Measurements from ENCODE around the gene B2M.
"Not testable (repeated sequence)": the region's sequence is repeated elsewhere in the genome, so short reads cannot be mapped to it uniquely, and the experiment has no call there.

Gene B2M

GRCh38 chr15:44675911-44676310, 35.4 kb upstream of the B2M start:
- H3K4me3 ChIP-seq (ENCODE audit: low read length in 2 of 2), result no peak overlapping the region
- no peaks in the 10 kb centered on the region for H3K4me1 ChIP-seq (ENCODE audit: control insufficient read depth, insufficient read depth, low read length)
- H3K9me3 ChIP-seq (ENCODE audit: control insufficient read depth in 2 of 2, low read length in 2 of 2), result no peaks in the 10 kb centered on the region
- no peaks in the 10 kb centered on the region for H3K36me3 ChIP-seq (ENCODE audit: control insufficient read depth in 2 of 2, insufficient read depth in 2 of 2, low read length in 2 of 2)
- H3K9ac ChIP-seq (ENCODE audit: low read length in 2 of 2), result no peak overlapping the region
- no peak overlapping the region for H3K27ac ChIP-seq (ENCODE audit: low read length)
- no peaks in the 10 kb centered on the region for H3K27me3 ChIP-seq (ENCODE audit: control insufficient read depth in 1 of 2, insufficient read depth in 2 of 2, low read length in 2 of 2)

DNA sequence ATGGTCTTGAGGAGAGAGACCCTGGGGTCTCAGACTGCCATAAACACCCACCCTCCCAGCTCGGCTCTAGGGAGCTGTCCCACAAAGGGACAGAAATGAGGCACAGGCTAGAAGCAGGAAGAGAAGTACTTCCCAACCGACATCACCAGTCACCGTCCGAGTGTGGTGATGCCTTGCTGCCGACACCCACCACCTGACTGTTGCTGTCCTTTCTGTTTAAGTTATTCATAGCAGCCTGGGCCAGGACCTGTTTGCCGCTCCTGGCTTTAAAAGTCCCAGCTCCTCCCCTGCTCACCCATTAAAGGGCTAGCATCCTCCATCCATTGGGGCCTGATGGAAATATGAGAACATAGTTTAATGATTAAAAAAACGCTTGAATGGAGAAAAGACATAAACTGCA, 34.6 kb upstream of the B2M start:
- H3K4me3 ChIP-seq (ENCODE audit: low read length in 2 of 2), result no peak overlapping the region
- no peak overlapping the region for H3K27ac ChIP-seq (ENCODE audit: low read length)
- H3K9ac ChIP-seq (ENCODE audit: low read length in 2 of 2), result no peak overlapping the region
- H3K27me3 ChIP-seq (ENCODE audit: control insufficient read depth in 1 of 2, insufficient read depth in 2 of 2, low read length in 2 of 2), result no peaks in the 10 kb centered on the region
- no peaks in the 10 kb centered on the region for H3K4me1 ChIP-seq (ENCODE audit: control insufficient read depth, insufficient read depth, low read length)
- H3K36me3 ChIP-seq (ENCODE audit: control insufficient read depth in 2 of 2, insufficient read depth in 2 of 2, low read length in 2 of 2), result no peaks in the 10 kb centered on the region
- no peaks in the 10 kb centered on the region for H3K9me3 ChIP-seq (ENCODE audit: control insufficient read depth in 2 of 2, low read length in 2 of 2)

DNA sequence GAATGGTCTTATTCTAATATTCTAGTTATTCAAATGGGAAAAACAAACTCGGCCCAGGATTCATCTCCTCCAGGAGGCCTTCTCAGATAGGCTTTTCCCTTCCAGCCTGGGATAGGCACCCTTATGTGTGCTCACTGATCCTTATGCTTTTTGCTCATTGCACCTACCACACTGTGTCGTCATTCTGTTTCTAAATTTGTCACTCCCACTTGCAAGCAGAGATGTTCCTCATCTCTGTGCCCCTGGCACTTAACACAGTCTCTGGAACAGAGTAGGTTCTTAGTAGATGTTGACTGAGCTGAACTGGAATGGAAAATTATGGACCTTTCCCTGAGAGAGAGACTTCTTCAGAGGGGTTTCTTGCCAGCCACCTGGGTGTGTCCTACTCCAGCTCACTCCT, 29.1 kb upstream of the B2M start:
- Histone ChIP-seq H3K36me3 (ENCODE audit: control insufficient read depth in 2 of 2, insufficient read depth in 2 of 2, low read length in 2 of 2) (no peaks in the 10 kb centered on the region), H3K9ac (ENCODE audit: low read length in 2 of 2) (no peak overlapping the region), H3K27ac (ENCODE audit: low read length) (no peak overlapping the region), H3K4me3 (ENCODE audit: low read length in 2 of 2) (no peak overlapping the region), H3K27me3 (ENCODE audit: control insufficient read depth in 1 of 2, insufficient read depth in 2 of 2, low read length in 2 of 2) (peaks cover 0 to 2% of the 10 kb centered on the region in 2 donors), H3K9me3 (ENCODE audit: control insufficient read depth in 2 of 2, low read length in 2 of 2) (no peaks in the 10 kb centered on the region), H3K4me1 (ENCODE audit: control insufficient read depth, insufficient read depth, low read length) (no peaks in the 10 kb centered on the region)

DNA sequence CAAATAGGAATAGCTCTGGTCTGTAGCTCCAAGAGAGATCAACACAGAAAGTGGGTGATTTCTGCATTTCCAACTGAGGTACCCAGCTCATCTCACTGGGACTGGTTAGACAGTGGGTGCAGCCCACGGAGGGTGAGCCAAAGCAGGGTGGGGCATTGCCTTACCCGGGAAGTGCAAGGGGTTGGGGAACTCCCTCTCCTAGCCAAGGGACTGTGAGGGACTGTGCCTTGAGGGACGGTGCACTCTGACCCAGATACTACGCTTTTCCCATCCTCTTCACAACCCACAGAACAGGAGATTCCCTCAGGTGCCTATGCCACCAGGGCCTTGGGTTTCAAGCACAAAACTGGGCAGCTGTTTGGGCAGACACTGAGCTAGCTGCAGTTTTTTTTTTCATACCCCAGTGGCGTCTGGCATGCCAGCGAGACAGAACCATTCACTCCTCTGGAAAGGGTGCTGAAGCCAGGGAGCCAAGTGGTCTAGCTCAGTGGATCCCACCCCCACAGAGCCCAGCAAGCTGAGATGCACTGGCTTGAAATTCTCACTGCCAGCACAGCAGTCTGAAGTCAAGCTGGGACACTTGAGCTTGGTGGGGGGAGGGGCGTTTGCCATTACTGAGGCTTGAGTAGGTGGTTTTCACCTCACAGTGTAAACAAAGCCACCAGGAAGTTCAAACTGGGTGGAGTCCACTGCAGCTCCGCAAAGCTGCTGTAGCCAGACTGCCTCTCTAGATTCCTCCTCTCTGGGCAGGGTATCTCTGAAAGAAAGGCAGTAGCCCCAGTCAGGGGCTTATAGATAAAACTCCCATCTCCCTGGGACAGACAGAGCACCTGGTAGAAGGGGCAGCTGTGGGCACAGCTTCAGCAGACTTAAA, 28.3 kb upstream of the B2M start:
- H3K4me1 ChIP-seq (ENCODE audit: control insufficient read depth, insufficient read depth, low read length); H3K9me3 ChIP-seq (ENCODE audit: control insufficient read depth in 2 of 2, low read length in 2 of 2); H3K4me3 ChIP-seq (ENCODE audit: low read length in 2 of 2); H3K27ac ChIP-seq (ENCODE audit: low read length); H3K36me3 ChIP-seq (ENCODE audit: control insufficient read depth in 2 of 2, insufficient read depth in 2 of 2, low read length in 2 of 2); H3K27me3 ChIP-seq (ENCODE audit: control insufficient read depth in 1 of 2, insufficient read depth in 2 of 2, low read length in 2 of 2); H3K9ac ChIP-seq (ENCODE audit: low read length in 2 of 2): not testable (repeated sequence)

DNA sequence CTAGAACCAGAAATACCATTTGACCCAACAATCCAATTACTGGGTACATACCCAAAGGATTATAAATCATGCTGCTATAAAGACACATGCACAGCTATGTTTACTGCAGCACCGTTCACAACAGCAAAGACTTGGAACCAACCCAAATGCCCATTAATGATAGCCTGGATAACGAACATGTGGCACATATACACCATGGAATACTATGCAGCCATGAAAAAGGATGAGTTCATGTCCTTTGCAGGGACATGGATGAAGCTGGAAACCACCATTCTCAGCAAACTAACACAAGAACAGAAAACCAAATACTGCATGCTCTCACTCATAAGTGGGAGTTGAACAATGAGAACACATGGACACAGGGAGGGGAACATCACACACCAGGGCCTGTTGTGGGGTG, 22.0 kb upstream of the B2M start:
- H3K36me3 ChIP-seq (ENCODE audit: control insufficient read depth in 2 of 2, insufficient read depth in 2 of 2, low read length in 2 of 2); H3K27me3 ChIP-seq (ENCODE audit: control insufficient read depth in 1 of 2, insufficient read depth in 2 of 2, low read length in 2 of 2); H3K4me1 ChIP-seq (ENCODE audit: control insufficient read depth, insufficient read depth, low read length); H3K4me3 ChIP-seq (ENCODE audit: low read length in 2 of 2); H3K9me3 ChIP-seq (ENCODE audit: control insufficient read depth in 2 of 2, low read length in 2 of 2); H3K9ac ChIP-seq (ENCODE audit: low read length in 2 of 2); H3K27ac ChIP-seq (ENCODE audit: low read length): not testable (repeated sequence)

DNA sequence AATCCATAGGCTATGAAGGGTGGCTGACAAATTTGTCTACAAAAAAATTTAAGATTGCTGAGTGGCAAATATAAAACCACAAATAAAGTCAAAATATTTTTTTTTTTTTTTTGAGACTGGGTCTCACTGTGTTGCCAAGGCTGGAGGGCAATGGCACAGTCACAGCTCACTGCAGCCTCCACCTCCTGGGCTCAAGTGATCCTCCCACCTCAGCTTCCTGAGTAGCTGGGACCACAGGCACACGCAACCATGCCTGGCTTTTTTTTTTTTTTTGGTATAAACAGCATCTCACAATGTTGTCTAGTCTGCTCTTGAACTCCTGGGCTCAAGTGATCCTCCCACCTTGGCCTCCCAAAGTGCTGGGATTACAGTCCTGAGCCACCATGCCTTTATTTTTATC, 21.1 kb upstream of the B2M start:
- not testable (repeated sequence) for H3K4me3 ChIP-seq (ENCODE audit: low read length in 2 of 2); H3K27me3 ChIP-seq (ENCODE audit: control insufficient read depth in 1 of 2, insufficient read depth in 2 of 2, low read length in 2 of 2); H3K27ac ChIP-seq (ENCODE audit: low read length); H3K9me3 ChIP-seq (ENCODE audit: control insufficient read depth in 2 of 2, low read length in 2 of 2); H3K36me3 ChIP-seq (ENCODE audit: control insufficient read depth in 2 of 2, insufficient read depth in 2 of 2, low read length in 2 of 2); H3K4me1 ChIP-seq (ENCODE audit: control insufficient read depth, insufficient read depth, low read length); H3K9ac ChIP-seq (ENCODE audit: low read length in 2 of 2)

- Histone ChIP-seq H3K27ac (ENCODE audit: low read length) (no peak overlapping the region), H3K9ac (ENCODE audit: low read length in 2 of 2) (no peak overlapping the region), H3K36me3 (ENCODE audit: control insufficient read depth in 2 of 2, insufficient read depth in 2 of 2, low read length in 2 of 2) (no peaks in the 10 kb centered on the region), H3K27me3 (ENCODE audit: control insufficient read depth in 1 of 2, insufficient read depth in 2 of 2, low read length in 2 of 2) (no peaks in the 10 kb centered on the region), H3K4me1 (ENCODE audit: control insufficient read depth, insufficient read depth, low read length) (no peaks in the 10 kb centered on the region), H3K9me3 (ENCODE audit: control insufficient read depth in 2 of 2, low read length in 2 of 2) (no peaks in the 10 kb centered on the region), H3K4me3 (ENCODE audit: low read length in 2 of 2) (no peak overlapping the region)
Measured at GRCh38 chr15:44692659-44693058, 18.7 kb upstream of the B2M start.

- Histone ChIP-seq H3K9me3 (ENCODE audit: control insufficient read depth in 2 of 2, low read length in 2 of 2) (no peaks in the 10 kb centered on the region), H3K4me1 (ENCODE audit: control insufficient read depth, insufficient read depth, low read length) (no peaks in the 10 kb centered on the region), H3K4me3 (ENCODE audit: low read length in 2 of 2) (no peak overlapping the region), H3K27me3 (ENCODE audit: control insufficient read depth in 1 of 2, insufficient read depth in 2 of 2, low read length in 2 of 2) (no peaks in the 10 kb centered on the region), H3K36me3 (ENCODE audit: control insufficient read depth in 2 of 2, insufficient read depth in 2 of 2, low read length in 2 of 2) (no peaks in the 10 kb centered on the region), H3K27ac (ENCODE audit: low read length) (no peak overlapping the region), H3K9ac (ENCODE audit: low read length in 2 of 2) (no peak overlapping the region)
Measured at GRCh38 chr15:44694416-44694815, 16.9 kb upstream of the B2M start.

DNA sequence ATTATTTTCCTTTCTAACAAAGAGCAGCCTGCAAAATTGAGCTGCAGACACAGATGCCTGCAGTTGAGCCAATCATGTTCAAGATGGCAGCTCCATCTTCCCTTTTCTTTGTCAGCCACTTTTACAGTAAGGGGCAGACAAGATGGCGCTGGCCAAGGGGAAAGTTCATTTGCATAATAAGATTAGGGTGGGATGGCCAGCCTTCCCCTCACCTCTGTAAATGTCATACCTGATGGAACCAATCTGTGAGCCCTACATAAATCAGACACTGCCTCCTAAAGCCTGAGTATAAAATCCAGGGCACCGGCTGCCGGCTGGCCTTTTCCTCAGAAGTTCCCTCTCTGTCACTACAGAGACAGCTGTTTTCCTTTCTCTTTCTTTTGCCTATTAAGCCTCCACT, 16.0 kb upstream of the B2M start:
- H3K9me3 ChIP-seq (ENCODE audit: control insufficient read depth in 2 of 2, low read length in 2 of 2), result no peaks in the 10 kb centered on the region
- H3K27me3 ChIP-seq (ENCODE audit: control insufficient read depth in 1 of 2, insufficient read depth in 2 of 2, low read length in 2 of 2), result no peaks in the 10 kb centered on the region
- H3K36me3 ChIP-seq (ENCODE audit: control insufficient read depth in 2 of 2, insufficient read depth in 2 of 2, low read length in 2 of 2), result no peaks in the 10 kb centered on the region
- no peak overlapping the region for H3K9ac ChIP-seq (ENCODE audit: low read length in 2 of 2)
- H3K27ac ChIP-seq (ENCODE audit: low read length), result no peak overlapping the region
- H3K4me1 ChIP-seq (ENCODE audit: control insufficient read depth, insufficient read depth, low read length), result no peaks in the 10 kb centered on the region
- H3K4me3 ChIP-seq (ENCODE audit: low read length in 2 of 2), result no peak overlapping the region

DNA sequence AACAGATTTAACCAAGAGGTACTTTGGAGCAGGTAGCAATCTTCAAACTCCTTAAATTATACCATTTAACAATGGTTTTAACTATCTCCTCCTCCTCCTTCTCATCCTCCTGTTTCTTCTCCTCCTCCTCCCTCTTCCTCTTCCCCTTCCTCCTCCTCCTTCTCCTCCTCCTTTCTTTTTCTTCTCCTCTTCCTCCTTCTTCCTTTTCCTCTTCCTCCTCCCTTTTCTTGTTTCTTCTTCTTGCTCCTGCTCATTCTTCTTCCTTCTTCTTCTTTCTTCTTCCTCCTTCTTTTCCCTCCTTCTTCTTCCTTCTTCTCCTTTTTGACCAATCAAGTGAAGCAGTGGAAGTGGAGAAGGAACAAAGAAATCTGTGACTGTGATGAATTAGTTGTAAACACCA, 14.3 kb upstream of the B2M start:
- no peaks in the 10 kb centered on the region for H3K4me1 ChIP-seq (ENCODE audit: control insufficient read depth, insufficient read depth, low read length)
- no peak overlapping the region for H3K4me3 ChIP-seq (ENCODE audit: low read length in 2 of 2)
- no peaks in the 10 kb centered on the region for H3K27me3 ChIP-seq (ENCODE audit: control insufficient read depth in 1 of 2, insufficient read depth in 2 of 2, low read length in 2 of 2)
- H3K9me3 ChIP-seq (ENCODE audit: control insufficient read depth in 2 of 2, low read length in 2 of 2), result no peaks in the 10 kb centered on the region
- H3K27ac ChIP-seq (ENCODE audit: low read length), result no peak overlapping the region
- H3K9ac ChIP-seq (ENCODE audit: low read length in 2 of 2), result no peak overlapping the region
- no peaks in the 10 kb centered on the region for H3K36me3 ChIP-seq (ENCODE audit: control insufficient read depth in 2 of 2, insufficient read depth in 2 of 2, low read length in 2 of 2)

- no peaks in the 10 kb centered on the region for H3K36me3 ChIP-seq (ENCODE audit: control insufficient read depth in 2 of 2, insufficient read depth in 2 of 2, low read length in 2 of 2)
- H3K27ac ChIP-seq (ENCODE audit: low read length), result no peak overlapping the region
- no peaks in the 10 kb centered on the region for H3K9me3 ChIP-seq (ENCODE audit: control insufficient read depth in 2 of 2, low read length in 2 of 2)
- H3K4me1 ChIP-seq (ENCODE audit: control insufficient read depth, insufficient read depth, low read length), result no peaks in the 10 kb centered on the region
- no peak overlapping the region for H3K9ac ChIP-seq (ENCODE audit: low read length in 2 of 2)
- H3K27me3 ChIP-seq (ENCODE audit: control insufficient read depth in 1 of 2, insufficient read depth in 2 of 2, low read length in 2 of 2), result no peaks in the 10 kb centered on the region
- no peak overlapping the region for H3K4me3 ChIP-seq (ENCODE audit: low read length in 2 of 2)
Measured at GRCh38 chr15:44698641-44699040, 12.7 kb upstream of the B2M start.

All from stomach smooth muscle (tissue), 2 donors.